RWPE2 (cell line): Measurements from ENCODE around the gene ZNF92.

Experiments
- ATAC-seq: fragments of 200-7000 bp; cut with Tn5 transposase; 3 replicates; pipeline ENCODE4 v1.9.1; 2021; ENCODE audit warnings: low read depth
- DNase-seq: peaks from one replicate; pipeline ENCODE4 v3.0.0-alpha.2; 2020; ENCODE audit warnings: low spot score
- H3K27ac ChIP-seq: fragments of 450-650 bp; 2 replicates; pipeline ENCODE4 v1.5.1; 2017; ENCODE audit warnings: mild to moderate bottlenecking; ENCODE audit not compliant: poor library complexity, severe bottlenecking
- H3K27me3 ChIP-seq: fragments of 250-450 bp; sonication (Bioruptor Pico); 2 replicates; pipeline ENCODE4 v1.5.1; 2021; ENCODE audit warnings: mild to moderate bottlenecking, moderate library complexity; ENCODE audit not compliant: insufficient read depth, poor library complexity, severe bottlenecking
- H3K36me3 ChIP-seq: fragments of 250-450 bp; sonication (Bioruptor Pico); 2 replicates; pipeline ENCODE4 v1.5.1; 2020; ENCODE audit warnings: low read depth, mild to moderate bottlenecking, moderate library complexity
- H3K4me1 ChIP-seq: fragments of 250-450 bp; sonication (Bioruptor Pico); 2 replicates; pipeline ENCODE4 v1.5.1; 2021; ENCODE audit warnings: mild to moderate bottlenecking, moderate library complexity; ENCODE audit not compliant: insufficient read depth, poor library complexity, severe bottlenecking
- H3K4me3 ChIP-seq: fragments of 250-450 bp; sonication (Bioruptor Pico); 2 replicates; pipeline ENCODE4 v1.5.1; 2021; ENCODE audit warnings: mild to moderate bottlenecking, moderate library complexity; ENCODE audit not compliant: severe bottlenecking
- H3K9me3 ChIP-seq: fragments of 250-450 bp; sonication (Bioruptor Pico); 2 replicates; pipeline ENCODE4 v1.5.1; 2021; ENCODE audit warnings: mild to moderate bottlenecking, moderate library complexity; ENCODE audit not compliant: severe bottlenecking
- CTCF ChIP-seq: fragments of 450-650 bp; IDR thresholded peaks from one replicate; pipeline ENCODE4 v1.5.1; 2017; ENCODE audit warnings: mild to moderate bottlenecking, moderate library complexity; ENCODE audit not compliant: poor library complexity, severe bottlenecking

Gene ZNF92

GRCh38 chr7:65373608-65374351 is at the start of gene ZNF92:
TSS of gene ZNF92 (plus strand) at chr7:65373855. CDS start at chr7:65373998, 143 bp downstream.
- DNase-seq (peak; percentile 96), ATAC-seq (peak; percentile 98)
- Histone ChIP-seq H3K9me3 (no peaks in the 10 kb centered on the region), H3K4me3 (peak within 1 kb of the TSS; percentile 92), H3K4me1 (no peaks in the 10 kb centered on the region), H3K36me3 (peaks cover 22% of the 10 kb centered on the region), H3K27ac (peak within 1 kb of the TSS; percentile 62), H3K27me3 (no peaks in the 10 kb centered on the region)
- no peak for TF ChIP-seq CTCF

- no peak overlapping the region for H3K4me3 ChIP-seq
- no peaks in the 10 kb centered on the region for H3K4me1 ChIP-seq
- no peak overlapping the region for H3K27ac ChIP-seq
- no peaks in the 10 kb centered on the region for H3K36me3 ChIP-seq
- no peak for ATAC-seq
- no peak for TF ChIP-seq CTCF
- no peaks in the 10 kb centered on the region for H3K27me3 ChIP-seq
- H3K9me3 ChIP-seq, result no peaks in the 10 kb centered on the region
- no peak for DNase-seq
Measured at GRCh38 chr7:65325793-65326432, 47.7 kb upstream of the ZNF92 start.

- no peak for DNase-seq
- Histone ChIP-seq H3K4me3 (no peak overlapping the region), H3K36me3 (no peaks in the 10 kb centered on the region), H3K27ac (no peak overlapping the region), H3K9me3 (no peaks in the 10 kb centered on the region), H3K4me1 (no peaks in the 10 kb centered on the region), H3K27me3 (no peaks in the 10 kb centered on the region)
- no peak for ATAC-seq
- TF ChIP-seq CTCF, result no peak
Measured at GRCh38 chr7:65338346-65338745, 35.3 kb upstream of the ZNF92 start.

- Histone ChIP-seq H3K9me3 (no peaks in the 10 kb centered on the region), H3K27me3 (no peaks in the 10 kb centered on the region), H3K36me3 (no peaks in the 10 kb centered on the region), H3K4me3 (no peak overlapping the region), H3K27ac (no peak overlapping the region), H3K4me1 (no peaks in the 10 kb centered on the region)
- DNase-seq, result no peak
- no peak for ATAC-seq
- TF ChIP-seq CTCF, result no peak
Measured at GRCh38 chr7:65339257-65339656, 34.4 kb upstream of the ZNF92 start.
